GM19023 (cell line): ENCODE measurements around the gene IL2.

ENCODE experiments used
- ATAC-seq: cut with Tn5 transposase; IDR thresholded peaks from one replicate; pipeline ENCODE4 v1.9.1; 2021; ENCODE audit warnings: mild to moderate bottlenecking, moderate library complexity; ENCODE audit not compliant: unreplicated experiment

IL2 gene

DNA sequence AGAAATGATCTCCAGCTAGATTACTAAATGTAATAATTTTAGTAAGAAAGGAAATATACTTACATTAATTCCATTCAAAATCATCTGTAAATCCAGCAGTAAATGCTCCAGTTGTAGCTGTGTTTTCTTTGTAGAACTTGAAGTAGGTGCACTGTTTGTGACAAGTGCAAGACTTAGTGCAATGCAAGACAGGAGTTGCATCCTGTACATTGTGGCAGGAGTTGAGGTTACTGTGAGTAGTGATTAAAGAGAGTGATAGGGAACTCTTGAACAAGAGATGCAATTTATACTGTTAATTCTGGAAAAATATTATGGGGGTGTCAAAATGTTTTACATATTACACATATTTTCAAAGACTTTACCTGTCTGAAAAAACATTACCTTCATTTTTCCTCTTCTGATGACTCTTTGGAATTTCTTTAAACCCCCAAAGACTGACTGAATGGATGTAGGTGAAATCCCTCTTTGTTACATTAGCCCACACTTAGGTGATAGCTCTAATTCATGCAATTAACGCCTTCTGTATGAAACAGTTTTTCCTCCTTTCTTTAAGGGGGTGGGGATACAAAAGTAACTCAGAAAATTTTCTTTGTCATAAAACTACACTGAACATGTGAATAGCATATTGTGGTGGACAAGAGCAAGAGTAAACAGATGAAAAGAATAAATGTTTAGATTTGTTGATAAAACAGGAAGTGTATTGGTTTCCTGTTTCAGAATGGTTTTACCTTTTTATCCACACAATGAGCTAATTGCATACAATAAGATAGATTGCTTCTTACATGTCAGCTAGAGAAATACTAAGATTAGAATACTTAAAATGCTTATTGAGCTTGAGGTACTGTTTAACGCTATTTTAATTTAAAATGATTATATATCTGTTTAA lies at the start of gene IL2:
IL2 (minus strand) TSS at position 495 of the 886 bp plus-strand sequence; CDS start at position 210, 285 bp downstream.
- no peak for ATAC-seq

DNA sequence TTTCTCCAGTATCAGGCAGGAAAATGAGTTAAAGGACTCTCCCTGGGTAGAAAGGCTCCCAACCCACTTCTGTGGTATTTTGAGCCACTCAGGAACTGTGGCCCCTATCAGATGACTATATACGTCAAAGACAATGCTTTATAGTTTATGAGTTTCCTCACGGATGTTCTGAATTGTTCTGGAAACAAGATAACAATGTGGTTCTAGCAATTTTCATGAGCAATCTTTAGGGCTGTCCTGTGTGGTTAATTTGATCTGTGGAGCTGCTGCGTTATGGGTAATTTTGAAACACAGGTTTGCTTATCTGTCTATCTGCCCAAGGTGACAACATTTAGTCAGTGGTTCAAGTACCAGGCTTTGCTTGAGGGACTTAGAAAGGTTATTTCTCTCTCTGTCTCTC lies 46.7 kb upstream of the IL2 start:
- no peak for ATAC-seq

DNA sequence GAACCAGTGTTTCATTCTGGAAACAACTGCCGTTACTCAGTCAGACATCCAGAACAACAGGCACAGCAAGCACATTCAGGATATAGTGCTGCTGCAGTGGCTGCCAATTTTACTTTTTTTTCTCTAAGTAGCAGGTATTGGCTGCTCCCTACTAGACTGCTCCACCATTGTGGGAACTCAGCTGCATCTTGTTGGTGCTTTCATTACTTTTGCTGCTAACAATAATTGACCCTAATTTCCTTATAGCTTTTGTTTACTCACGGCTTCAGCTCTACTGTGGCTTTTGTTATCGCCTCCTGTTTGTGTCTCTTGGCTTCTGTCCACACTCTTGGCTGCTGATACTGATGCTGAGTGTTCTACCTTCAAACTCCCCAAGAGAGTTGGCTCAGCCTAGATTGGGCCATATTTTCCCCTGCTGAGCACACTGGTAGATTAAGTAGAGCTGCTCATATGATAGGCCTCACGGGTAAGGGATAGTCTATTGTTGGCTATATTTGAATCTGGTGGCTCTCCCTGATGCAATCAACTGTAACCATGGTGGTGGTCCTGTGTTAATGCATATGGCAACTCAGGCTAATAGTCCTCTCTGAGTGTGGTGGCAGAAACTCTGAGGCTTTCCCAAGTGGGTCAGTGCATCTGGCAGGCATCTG lies 44.5 kb upstream of the IL2 start:
- ATAC-seq = no peak

DNA sequence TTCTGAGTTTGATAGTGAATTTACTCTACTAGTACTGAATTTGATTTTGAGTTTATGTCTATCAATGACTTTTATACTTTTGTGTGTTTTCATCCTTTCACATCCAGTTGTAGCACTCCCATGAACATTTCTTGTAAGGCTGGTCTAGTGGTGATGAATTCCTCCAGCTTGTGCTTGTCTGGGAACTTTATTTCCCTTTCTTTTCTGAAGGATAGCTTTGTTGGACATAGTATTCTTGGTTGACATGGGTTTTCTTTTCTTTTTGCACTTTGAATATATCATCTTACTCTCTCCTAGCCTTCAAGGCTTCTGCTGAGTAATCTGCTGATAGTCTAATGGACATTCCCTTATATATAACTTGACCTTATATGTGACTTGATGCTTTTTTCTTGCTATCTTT lies 32.5 kb upstream of the IL2 start:
- no peak for ATAC-seq

DNA sequence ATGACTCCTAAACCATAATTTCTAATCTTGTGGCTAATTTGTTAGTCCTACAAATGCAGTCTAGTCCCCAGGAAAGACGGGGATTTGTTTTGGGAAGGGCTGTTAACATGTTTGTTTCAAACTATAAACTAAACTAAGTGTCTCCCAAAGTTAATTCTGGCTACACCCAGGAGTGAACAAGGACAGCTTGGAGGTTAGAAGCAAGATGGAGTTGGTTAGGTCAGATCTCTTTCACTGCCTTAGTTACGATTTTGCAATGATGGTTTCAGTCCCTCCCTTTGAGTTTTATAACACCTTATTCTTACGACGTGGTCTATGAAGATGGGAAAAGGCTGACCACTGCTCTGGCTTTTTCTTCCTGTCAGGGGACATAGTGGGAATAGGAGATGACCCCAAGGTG lies 27.0 kb upstream of the IL2 start:
- no peak for ATAC-seq

DNA sequence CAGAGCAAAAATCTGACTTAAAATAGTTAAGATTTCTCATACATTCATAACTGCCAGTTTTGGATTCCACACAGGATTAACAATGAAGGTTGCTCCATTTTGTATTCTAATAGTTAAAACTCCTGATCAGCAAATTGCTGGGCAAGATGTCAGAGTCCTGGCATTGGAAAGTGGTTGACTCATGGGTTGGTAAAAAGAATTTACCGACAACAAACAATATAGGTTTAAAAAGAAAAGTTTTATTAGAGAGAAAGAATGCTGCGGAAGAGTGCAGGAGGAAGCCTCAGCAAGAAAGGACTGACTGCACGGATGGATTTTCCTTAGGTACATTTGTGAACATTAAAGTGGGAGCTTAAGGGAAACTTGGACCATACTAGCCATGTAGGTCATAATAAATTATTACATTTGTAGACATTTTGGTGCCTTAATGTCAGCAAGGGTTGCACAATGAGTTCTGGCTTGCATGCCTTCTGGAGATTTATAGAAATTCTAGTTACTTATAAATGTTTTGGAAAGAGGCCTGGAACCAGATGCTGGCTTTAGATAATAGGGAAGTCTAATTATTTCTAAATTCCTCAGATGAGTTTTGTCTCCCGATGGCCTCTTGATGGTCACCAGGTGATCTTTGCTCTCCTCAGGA lies 25.4 kb upstream of the IL2 start:
- ATAC-seq = no peak

DNA sequence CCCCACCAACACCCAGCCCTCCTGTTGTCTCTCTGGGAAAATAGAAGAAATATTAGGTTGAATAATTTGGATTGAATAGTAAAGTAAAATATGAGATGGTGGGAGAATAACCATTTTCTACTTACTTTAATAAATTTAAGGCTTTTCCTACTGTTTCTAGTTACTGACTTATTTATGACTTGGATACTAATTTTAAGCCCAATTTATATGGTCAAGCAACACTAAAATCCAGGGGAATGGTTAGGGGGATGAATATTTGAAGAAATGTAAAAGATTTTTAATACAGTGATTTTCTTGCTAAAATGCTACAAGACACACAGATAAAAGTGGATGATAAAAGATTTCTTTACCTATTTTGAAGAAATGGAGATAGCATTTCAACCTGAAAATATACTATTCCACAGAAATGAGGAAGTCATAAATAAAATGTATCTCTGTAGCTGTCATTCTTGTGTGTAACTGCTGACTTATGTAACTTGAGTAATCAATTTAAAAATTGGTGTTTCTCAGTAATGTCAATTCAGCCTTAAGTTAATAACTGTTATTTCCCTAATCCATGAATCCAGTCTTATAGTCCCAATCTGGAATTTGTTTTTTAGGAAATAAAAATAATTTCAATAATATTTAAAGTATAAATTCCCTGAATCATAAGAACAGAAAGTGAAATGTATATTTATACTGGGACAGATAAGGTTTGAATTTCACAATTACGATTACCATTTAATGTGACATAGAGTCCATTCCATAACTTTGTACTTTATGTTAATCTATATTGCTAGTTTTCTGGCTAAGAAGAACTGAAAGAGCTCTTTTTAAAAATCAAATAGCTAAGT lies 24.3 kb upstream of the IL2 start:
- ATAC-seq = no peak

DNA sequence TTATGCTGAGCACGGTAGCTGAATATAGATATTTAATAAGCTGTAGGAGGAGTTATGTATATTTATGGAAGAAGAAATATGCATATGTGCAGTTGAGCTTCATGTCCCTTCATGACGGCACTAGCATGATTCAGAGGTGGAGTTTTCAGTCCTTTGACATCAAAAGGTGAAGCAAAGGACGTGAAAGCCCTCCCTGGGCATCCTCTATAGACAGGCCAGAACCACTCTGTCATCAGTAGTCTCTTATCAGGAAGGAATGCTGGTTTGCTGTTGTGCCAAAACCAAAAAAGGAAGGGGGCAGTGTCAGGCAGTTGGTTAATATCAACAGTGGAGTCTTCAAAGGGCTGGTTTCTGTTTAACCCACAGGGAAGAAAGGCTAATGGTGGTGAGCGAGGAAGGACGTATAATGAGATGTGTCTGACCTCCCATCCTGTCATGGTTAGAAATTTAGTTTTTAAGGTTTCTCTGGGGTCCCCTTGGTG lies 23.5 kb upstream of the IL2 start:
- no peak for ATAC-seq

DNA sequence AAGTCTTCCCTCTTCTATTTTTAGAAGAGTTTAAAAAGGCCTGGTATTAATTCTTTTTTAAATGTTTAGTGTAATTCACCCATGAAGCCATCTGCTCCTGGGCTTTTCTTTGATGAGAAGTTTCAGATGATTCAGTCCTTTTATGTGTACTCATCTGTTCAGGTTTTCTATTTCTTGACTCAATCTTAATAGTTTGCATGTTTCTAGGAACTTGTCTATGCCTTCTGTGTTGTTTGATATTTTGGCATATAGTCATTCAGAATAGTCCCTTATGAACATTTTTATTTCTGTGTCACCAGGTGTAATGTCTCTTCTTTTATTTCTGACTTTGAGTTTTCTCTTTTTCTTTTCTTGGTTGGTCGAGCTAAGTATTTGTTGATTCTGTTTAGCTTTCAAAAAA lies 20.2 kb upstream of the IL2 start:
- ATAC-seq = no peak

DNA sequence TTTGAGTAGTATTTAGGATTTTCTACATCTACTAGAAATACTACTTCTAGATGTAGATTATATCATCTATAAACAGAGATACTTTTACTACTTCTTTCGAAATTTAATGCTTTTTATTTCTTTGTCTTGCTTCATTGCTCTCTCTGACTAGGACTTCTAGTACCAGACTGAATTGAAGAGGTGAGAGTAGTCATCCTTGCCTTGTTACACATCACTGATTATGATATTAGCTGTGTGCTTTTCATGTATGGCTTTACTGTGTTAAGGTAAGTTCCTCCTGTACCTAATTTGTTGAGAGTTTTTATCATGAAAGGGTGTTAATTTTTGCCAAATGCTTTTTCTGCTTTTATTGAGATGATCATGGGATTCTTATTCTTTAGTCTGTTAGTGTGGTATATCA lies 19.6 kb upstream of the IL2 start:
- no peak for ATAC-seq

DNA sequence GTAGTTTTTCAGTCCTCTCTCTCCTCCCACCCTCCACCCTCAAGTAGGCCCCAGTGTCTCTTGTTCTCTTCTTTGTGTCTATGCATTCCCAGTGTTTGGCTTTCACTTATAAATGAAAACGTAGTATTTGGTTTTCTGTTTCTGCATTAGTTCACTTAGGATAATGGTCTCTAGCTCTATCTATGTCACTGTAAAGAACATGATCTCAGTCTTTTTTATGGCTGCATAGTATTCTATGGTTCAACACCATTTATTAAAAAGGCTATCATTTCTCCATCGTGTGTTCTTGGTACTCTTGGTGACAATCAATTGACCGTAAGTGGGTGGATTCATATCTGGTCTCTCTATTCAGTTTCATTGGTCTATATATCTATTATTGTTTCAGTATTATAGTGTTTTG lies 18.7 kb upstream of the IL2 start:
- no peak for ATAC-seq

DNA sequence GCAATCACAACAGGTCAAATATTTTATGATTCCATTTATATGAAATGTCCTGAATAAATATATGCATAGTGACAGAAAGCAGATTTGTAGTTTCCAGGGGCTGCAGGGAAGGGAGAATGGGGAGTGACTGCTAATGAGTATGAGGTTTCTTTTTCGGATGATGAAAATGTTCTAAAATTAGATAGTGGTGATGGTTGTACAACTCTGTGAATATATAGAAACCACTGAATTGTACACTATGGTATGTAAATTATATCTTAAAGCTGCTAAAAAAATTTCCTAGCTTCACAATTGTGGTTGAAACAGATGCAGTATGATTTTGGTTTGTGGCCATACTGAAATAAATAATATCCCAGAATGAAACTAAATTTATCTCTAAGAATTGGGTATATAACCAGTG lies 12.9 kb upstream of the IL2 start:
- ATAC-seq = no peak

DNA sequence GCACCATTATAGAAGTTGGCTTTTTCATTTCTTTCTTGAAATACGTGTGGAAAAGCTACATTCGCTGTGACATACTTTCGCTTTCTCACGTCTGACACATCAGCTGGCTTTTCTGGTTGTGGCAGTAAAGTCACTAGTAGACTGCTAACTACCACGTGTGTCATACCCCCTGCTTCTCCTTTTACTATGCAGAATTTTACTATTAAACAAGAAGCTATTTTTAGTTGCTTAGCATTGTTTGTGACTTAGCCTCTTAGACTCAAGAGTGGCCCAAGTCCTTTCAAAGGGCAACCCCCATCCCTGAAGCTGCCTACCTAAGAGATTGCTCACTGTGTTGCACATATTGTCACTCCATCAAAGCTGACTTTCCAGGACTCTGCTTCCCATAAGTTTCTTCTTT lies 2.1 kb upstream of the IL2 start:
- ATAC-seq = peak; percentile 70

DNA sequence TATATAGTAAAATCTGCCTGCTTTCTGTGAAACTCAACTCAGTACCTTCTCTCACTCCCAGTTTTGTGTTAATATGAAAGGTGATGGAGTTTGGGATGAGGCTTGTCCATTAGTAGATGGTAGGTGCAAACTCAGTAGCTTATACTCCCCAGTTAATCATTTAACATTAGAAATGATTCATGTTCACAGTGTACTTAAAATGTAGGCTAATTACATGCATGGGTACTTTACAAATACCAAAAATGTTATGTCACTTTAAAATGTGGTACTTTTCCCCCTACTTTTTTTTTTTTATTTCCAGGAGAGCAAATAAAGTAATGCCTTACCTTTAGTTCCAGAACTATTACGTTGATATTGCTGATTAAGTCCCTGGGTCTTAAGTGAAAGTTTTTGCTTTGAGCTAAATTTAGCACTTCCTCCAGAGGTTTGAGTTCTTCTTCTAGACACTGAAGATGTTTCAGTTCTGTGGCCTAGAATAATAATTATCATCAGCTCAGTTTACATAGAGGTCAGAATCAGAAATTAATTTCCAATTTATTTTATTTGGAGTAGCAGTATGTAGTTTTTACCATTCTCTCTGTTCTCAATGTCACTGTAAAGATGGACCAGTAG lies 3.0 kb downstream of the IL2 start:
- no peak for ATAC-seq

DNA sequence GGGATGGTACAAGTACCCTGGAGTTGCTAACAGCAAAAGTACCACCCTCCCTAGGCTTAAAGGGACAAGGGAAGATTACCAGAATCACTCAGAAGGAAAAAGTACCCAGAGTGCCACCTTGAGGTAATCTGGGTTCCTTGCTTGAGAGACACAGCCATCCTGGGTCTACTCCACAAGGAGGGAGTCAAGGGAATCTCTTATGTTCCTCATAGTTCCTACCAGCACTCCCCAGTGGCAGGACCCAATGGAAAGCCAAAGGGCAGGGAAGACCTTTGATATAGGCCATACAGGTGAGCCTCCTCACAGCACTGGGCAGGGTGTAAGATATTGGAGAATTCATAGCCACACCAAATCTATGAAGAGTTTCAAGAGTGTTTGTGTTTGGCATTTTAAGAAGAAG lies 5.7 kb downstream of the IL2 start:
- ATAC-seq = no peak

DNA sequence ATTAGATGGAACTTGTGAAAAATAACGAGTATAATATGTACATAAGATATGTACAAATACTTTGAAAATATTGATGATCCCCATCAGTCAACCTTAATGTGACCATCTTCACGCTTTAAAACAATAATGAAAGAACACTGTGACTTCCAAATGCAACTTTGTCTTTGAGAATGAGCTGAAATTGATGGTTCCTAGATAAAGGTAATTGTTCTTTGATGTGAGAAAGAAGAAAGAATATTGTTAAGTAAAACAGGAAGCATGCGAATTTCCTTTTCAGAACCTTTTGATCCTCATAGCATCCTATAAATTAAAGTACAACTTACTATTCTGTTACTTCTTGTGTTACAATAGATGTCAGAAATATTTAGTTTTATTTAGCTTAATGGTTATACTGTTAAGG lies 22.2 kb downstream of the IL2 start:
- ATAC-seq = no peak

DNA sequence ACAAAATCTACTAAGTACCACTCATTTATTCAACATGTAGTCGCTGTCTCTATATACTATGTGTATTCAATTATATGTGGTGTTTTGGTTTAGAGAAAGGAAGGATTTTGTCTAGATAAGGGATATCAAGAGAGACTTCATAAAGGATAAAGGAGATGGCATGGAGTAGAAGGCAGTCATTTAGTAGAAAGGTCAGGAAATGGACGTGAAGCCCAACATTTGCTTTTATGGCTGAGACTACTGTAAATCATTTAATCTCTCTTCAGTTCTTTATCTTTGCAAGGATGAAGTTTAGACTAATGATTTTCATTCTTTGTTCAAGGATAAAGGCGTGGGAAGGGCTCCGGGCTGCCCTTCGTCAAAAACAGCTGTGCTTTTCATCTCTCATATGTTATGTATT lies 25.2 kb downstream of the IL2 start:
- no peak for ATAC-seq

DNA sequence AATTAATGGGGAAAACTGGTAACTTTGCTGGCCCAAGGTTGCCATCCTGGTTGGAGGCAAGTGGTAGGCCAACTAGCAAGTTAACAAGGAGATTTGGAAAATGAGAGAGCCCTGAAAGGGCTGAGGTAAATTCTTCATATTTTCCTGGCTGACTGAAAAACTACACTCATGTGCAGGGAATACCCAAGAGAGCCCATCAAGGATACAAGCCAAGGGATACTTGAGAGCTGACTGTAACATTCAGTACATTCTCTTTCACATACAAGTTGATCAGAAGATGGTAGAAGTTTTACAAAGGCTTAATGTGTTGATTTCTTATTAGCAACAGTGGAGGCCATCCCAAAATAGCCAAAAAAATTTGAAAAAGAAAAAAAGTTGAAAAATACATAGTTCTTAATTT lies 33.3 kb downstream of the IL2 start:
- ATAC-seq = no peak

DNA sequence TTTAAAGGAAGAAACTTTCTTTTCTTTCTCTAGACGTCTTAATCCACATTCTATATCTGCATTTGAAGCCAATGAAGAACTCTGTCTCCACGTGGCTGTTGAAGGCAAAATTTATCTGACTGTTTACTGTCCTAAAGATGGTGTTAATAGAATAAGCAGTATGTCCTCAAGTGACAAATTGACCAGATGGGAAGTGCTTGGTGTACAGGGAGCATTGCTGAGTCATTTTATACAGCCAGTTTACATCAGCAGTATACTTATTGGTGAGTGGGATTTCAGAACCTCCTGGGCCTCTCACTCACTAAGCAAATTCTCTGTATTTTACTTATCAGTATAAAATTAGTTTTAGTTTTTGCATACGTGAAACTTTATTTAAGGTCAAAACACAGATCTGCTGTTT lies 44.0 kb downstream of the IL2 start:
- ATAC-seq = no peak

DNA sequence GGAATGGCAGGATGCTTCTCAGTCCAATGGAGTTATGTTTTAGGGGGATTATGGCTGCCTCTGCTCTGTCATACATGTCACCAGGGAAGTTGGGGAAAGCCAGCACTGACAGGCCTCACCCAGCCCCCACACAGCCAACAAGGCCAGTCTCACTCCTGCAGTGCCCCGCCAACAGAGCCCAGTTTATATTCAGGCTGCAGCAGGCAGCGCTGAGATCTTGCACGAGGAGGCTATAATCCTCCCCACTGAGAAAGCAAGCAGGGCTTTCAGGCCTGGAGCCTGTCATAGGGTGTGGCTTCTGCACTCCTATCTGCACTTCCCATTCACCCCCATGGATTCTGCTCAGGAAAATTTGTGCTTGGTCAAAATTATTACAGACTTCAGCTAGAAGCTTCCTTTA lies 52.7 kb downstream of the IL2 start:
- no peak for ATAC-seq
